HUDEP-2 (cell line): ENCODE results near the gene MSMO1.

ENCODE experiments used
- DNase-seq, 76 experiments: peaks; one replicate each; lab custom pipeline; 2025; ENCODE audit not compliant: unreplicated experiment in 76 of 76; lab: John Stamatoyannopoulos, UW

The MSMO1 gene

DNA sequence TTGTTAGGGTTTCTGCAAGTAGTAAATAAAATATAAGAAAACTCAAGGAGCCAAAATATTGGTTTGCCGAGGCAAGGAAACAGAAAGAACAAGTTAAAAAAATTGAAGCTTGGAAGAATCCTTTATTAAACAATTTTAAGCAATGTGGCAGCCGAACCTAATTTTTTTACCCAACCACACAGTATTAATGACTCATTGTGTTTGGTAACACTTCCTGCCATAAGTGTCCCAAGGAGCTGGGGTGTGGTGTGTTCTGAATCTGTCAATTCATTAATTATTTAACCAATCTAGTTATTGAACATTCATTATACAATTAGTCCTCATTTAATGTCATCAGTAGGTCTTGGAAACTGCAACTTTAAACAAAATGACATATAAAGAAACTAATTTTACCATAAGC is 32.0 kb downstream of the MSMO1 start:
- no peak for DNase-seq

DNA sequence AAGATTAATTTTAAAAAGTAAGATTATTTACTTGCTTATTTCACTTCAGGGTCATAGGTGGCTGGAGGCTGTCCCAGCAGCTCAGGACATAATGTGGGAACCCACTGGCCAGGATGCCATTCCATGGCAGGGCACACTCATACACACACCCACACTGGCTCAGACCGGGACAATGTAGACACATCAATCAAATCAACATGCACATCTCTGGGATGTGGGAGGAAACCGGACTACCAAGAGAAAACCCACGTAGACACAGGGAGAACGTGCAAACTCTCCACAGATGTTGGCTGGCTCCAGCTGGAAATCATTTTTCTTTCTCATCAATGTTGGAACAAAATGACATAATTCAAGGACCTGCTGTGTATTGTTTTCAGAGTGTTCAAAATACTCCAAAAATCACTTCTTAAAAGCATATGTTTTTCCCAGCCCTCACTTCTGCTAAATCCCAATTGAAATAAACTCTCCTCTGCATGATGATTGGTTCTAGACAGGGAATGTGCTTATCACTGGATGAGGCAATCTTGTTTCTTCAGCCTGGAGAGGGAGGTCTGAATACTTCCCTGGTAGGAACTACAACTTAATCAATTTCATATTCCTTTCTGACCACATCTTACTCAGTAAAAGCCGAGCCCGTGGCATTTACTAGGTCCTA is 32.7 kb downstream of the MSMO1 start:
- no peak for DNase-seq

DNA sequence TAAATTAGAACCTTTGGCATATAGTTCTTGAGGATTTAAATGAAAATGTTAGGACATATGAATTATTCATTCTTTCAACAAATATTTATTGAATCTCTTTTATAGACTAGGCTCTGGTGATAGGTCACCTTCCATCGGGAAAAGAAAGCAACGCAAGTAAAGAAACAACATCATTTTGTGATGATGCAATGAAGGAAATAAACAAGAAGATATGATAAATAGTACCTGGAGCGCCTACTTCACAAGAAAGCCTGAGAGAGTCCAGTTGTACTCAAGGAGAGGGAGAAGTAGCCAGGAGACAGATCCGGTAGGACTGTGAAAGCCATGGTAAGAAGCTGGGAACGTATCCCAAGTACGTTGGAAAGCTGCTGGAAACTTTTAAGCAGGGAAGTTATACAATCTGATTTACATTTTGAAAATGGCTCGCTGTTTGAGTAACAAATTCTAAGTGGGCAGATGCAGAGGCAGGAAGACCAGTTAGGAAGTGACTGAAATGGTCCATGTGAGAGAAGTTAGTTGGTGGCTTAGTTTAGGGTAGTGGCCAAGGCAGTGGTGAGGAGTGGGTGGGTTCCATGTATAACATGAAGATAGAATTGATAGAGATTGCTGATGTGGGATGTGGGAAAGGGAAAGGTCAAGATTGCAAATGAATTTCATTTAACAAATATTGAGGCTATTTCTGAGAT is 33.7 kb downstream of the MSMO1 start:
- DNase-seq = no peak

DNA sequence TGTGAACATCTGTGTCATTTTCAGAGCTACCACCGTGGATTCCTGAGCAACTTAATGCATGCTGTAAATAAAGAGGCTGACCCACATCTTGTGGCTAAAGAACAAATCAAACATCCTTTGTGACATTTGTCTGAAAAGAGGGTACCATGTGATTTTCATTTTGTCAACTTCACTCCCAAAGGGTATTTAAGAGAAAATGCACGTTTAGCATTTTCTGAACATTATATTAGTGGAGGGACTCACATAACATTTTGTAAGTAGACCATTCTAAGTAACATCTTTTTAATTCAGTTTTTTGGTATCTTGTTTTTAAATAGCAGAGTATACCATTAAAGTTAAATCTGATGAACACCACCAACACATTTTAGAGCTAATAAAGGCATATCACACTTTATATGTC is 34.3 kb downstream of the MSMO1 start:
- no peak for DNase-seq

DNA sequence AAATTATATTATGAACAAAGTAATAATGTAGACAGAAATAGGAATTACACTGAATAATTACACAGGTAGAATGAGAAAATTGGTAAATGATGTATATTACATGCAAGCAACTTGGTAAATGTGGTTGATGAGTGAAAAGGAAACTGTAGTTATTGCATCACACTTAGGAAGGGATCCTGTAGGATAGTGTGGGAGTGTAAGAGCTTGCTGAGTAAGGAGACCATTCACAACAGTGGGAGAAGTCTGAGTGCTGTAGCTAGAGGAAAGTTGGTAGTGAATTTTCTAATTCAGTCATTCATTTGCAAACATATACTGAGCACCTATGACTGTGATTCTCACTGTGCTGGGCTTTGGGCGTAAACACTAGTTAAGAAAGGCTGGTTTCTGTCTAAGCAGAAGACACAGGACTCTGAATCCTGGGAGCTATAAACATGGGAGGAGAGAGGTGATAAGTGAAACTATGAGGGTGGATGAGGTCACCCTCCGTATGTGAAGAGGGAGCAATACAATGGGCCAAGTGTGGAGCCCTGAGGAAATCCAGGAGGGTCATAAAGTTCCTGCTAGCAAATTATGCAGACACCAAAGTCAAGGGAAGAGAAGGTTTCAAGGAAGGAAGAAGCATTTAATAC is 37.1 kb downstream of the MSMO1 start:
- no peak for DNase-seq

DNA sequence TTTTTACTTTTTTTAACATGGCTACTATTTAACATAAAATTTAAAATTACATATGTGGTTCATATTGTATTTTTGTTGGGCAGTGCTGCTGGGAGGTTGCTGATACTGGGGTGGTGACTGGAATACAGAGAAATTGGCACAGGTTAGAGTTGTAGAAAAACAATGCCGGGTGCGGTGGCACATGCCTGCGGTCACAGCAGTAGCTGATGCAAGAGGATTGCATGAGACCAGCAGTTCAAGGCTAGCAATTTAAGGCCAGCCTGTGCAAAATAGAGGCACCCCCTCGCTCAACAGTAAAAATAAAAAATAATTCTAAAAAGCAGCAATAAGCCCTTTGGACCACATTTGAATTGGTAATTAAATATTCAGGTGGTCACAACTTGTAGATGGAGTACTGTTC is 39.6 kb downstream of the MSMO1 start:
- no peak for DNase-seq

DNA sequence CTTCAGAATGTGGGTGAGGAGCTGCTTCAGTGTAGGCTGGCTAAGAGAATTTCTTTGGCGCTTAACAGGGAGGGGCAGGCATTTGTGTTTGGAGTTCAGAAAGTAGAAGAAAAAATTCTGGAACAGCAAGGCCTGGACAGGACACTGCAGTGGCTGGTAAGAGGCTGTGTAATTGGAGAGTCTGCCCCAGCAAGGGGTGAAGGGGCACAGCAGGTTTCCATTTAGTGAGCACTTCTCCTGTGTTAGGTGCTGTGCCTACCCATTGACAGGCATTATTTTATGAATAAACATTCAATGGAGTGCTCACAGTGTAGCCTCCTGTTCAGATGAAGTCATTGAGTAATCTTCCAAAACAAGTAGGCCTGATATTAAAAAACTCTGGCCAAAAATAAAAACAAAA is 40.6 kb downstream of the MSMO1 start:
- DNase-seq = no peak

DNA sequence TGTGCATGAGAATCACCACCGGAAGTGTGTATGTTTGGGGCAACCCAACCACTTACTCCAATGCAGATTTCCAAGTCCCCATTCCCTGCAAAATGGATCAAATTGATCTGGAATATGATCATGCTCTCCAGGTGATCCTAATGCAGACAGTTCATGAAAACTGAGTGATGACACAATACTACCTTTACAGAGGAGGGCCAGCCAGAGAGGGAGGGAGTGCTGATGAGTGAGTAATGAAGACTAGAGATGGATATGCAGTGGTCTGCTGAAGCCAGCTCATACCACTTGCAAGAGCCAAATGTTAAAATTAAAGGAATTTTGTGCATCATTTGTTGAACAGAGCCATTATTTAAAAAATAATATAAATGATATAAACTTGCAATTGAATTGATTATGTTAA is 41.1 kb downstream of the MSMO1 start:
- DNase-seq = no peak

DNA sequence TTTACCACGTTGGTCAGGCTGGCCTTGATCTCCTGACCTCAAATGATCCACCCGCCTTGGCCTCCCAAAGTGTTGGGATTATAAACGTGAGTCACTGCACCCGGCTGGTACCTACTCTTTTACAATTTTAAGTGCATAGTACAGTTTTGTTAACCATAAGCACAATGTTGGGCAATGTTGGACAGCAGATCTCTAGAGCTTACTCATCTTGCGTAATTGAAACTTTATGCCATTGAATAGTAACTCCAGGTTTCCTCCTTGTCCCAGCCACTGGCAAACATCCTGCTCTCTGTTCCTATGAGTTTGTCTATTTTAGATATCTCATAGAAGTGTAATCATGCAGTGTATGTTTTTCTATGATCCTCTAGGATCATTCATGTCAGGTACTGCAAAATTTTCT is 42.1 kb downstream of the MSMO1 start:
- no peak for DNase-seq

DNA sequence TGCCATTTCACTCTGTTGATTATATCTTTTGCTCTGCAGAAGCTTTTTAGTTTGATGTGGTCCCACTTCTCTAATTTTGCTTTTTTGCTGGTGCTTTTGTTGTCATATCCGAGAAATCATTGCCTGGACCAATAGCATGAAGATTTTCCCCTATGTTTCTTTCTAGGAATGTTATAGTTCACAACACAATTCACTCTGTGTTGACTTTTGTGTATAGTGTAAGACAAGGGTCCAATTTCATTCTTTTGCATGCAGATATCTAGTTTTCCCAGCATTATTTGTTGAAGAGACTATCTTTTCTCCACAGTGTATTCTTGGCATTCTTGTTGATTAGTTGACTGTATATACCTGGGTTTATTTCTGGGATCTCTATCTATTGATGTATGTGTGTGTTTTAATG is 43.1 kb downstream of the MSMO1 start:
- no peak for DNase-seq

DNA sequence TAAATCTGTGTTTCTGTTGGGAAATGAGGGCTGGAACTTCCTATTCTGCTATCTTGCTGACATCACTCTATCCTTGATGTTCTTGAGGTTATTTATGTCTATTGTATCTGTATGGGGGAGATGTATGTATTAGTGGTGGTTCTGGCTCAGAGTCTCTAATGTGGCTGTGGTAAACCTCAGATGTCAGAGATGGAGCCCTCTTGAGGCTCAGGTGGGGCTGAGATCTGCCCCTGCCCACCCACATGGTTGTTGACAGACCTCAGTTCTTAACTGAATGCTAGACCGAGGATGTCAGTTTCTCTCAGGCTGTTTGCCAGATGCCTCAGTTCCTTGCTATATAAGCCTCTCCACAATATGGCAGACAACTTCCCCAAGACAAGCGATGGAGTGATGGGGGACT is 48.0 kb downstream of the MSMO1 start:
- no peak for DNase-seq

DNA sequence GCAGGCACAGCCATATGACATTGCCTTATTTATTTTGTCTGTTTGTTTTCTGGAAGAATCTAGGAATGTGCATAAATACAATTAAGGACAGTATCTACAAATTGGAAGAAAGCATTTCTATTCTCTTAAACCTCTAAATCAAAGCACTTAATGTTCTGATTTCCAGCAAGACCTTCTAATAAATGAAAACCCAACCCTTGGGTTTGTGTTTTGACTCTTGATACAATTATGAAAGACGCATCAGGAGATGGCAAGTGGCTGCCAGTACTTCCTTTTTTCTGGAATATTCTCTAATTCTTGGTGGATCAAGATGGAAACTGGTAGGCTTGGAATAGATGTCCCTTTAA is 50.9 kb downstream of the MSMO1 start:
- no peak for DNase-seq

DNA sequence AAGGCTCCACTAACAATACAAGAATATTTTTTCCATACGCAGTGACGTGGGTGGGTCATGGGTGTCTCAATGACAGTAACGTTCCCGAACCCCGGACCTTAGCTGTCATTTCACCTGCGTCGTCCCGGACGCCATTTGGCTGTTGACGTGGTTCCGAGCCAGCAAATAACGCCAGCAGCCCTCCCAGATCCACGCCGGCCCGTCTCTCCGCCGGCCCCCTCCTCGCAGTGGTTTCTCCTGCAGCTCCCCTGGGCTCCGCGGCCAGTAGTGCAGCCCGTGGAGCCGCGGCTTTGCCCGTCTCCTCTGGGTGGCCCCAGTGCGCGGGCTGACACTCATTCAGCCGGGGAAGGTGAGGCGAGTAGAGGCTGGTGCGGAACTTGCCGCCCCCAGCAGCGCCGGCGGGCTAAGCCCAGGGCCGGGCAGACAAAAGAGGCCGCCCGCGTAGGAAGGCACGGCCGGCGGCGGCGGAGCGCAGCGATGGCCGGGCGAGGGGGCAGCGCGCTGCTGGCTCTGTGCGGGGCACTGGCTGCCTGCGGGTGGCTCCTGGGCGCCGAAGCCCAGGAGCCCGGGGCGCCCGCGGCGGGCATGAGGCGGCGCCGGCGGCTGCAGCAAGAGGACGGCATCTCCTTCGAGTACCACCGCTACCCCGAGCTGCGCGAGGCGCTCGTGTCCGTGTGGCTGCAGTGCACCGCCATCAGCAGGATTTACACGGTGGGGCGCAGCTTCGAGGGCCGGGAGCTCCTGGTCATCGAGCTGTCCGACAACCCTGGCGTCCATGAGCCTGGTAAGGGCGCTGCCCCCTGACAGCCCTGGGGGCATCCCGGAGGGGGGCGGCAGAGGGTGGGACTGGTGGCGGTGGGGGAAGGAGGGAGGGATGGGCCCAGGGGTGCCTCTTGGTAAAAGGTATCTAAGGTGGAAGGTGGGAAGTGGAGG is 51.5 kb downstream of the MSMO1 start, which contains the start of gene CPE:
Gene CPE, plus strand, starts transcription at position 264 of the 933 bp plus-strand sequence. Its CDS starts 214 bp downstream, at position 478.
- peak in 31 of 76 experiments; percentile 1 to 46 (median 16) for DNase-seq

DNA sequence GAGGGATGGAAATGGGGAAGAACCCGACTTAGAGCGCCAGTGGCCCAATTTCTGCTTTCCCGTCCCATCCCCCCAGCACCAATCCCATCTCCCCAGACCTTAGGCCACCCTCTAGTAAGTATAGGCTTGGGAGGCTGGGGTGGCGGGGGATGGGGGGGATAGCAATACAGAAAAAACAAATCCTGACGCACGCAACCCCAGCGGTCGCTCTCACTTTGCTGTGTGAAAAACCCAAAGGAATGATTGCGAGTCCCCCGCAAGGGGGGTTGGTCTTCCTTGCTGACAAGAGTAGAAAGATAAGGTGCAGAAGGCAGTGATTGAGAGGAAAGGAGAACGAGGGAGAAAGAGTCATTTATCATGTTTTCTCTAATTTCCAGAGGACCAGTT is 52.2 kb downstream of the MSMO1 start:
- no peak for DNase-seq

DNA sequence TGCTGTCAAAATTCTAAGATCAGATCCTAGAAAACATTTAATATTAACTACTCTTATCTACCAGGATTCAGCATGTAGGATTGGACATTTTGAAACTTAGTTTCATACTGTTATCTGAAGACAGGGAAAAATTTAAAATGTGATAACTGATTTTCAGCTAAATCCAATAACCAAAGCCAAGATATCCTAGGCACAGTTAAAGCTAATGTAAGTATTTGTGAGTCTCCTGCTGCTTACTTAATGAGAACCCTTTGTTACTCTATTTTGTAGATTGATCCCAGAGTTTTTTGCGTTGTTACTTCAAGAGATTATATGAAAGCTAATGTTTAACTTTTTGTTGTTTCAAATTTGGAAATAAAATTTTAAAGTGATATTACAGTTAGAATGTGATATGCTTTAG is 53.3 kb downstream of the MSMO1 start:
- DNase-seq = no peak

DNA sequence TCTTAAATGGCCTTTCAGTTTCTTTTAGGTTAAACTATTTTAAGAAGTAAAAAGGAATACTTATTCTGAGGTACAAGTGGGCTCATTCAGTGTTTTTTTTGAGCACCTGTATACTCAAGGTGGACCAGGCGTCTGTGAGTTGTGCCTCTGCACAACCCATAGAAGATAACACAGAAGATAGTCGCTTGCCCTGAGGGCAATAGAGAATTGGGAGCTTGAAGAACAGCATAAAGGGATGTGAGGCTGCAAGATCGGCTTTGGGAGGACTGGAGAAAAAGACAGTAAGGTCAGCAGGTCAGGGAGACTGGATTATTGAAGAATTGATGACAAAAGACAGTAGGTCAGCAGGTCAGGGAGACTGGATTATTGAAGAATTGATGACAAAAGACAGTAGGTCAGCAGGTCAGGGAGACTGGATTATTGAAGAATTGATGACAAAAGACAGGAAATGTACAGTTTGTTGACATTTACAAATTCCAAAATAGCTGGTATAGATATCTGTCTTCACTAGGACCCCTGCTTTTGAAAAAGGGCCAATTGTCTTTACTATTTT is 54.4 kb downstream of the MSMO1 start:
- no peak for DNase-seq

DNA sequence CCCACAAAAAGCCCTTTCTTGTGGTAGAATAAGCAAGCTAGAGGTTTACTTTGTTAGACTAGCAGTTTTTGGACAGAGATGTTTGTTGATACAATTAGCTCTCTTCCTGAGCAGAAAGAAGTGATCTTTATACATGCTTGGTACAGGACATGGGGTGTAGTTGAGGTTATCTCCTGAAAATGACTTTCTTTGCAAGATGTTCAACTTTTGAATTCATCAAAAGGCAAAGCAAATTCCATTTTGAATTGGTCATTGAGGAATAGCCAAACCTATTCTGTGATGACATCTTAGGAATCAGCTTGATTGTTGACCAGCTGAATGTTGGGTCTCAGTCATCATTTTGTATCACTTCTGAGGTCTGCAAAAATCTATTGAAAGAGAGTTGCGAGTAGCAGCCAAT is 55.2 kb downstream of the MSMO1 start:
- no peak for DNase-seq

DNA sequence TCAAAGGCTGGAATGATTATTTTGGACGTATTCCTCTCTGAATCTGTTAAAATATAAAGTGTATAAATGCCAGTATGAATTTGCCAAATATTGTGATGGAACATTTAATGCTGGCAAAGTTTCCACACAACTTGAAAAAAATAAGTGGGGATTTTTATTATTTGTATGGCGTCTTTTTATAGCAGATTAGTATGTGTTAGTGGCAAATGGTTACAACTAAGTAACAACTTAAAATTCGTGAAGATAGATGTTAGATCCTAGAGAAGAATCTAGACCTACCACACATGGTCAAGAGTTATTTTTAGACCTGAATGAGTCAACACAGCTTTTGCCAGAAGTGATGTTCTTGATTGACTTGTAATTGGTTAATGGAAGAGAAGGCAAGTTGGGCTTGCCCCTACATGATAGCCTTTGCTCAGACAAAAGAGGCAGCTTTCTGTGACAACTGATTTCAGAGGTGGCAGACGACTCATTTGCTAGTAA is 56.2 kb downstream of the MSMO1 start:
- no peak for DNase-seq

DNA sequence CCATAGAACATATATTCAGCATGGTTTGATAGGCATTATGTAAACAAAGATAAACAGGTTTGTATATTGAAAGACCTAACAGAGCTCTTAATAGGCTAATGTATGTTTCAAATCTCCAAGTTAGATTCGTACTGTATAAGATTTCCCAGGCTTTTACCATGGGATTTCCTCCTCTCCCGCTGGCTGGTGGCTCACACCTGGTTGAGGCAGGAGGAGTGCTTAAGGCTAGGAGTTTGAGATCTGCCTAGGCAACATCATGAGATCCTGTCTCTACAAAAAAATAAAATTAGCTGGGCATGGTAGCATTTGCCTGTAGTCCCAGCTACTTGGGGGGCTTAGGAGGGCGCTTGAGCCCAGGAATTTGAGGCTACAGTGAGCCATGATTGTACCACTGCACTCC is 56.7 kb downstream of the MSMO1 start:
- no peak for DNase-seq

DNA sequence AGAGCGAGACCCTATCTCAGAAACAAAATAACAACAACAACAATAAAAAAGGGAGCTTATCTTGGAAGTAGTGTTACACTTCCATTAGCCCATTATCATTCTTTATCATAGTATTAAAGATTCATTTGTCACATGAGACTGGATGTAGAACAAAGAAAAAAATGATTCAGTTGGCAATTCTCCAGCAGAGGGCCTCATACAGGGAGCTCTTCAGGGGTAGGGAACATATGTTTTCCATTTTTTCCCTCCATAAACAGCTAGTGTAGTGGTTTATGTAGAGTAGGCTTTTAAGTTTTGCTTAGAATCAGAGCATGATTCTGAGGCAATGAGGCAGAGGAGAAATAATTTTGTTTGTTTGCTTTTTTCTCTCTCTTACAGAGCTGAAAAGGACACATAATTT is 57.1 kb downstream of the MSMO1 start:
- DNase-seq = no peak

DNA sequence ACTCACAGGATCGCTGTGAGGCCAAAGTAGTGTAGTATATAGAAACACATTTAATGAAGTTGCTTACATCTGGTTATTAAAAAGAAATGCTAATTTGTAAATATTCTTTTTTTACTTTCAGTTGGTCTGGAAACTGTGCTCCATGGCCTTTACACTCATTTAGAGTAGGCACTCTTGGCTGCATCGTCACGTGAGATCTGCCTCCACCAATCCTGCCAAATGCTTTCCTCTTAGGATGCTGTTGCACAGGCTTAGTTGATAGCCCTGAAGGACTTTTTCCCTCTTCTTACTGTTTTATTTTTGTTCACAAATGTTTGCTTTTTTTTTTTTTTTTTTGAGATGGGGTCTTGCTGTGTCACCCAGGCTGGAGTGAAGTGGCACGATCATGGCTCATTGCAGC is 57.7 kb downstream of the MSMO1 start:
- no peak for DNase-seq
